Measurements from ENCODE around the gene LARGE2.
A peak's percentile ranks its signal among the peaks of the same experiment; 100 is the strongest.

LARGE2 gene

DNA sequence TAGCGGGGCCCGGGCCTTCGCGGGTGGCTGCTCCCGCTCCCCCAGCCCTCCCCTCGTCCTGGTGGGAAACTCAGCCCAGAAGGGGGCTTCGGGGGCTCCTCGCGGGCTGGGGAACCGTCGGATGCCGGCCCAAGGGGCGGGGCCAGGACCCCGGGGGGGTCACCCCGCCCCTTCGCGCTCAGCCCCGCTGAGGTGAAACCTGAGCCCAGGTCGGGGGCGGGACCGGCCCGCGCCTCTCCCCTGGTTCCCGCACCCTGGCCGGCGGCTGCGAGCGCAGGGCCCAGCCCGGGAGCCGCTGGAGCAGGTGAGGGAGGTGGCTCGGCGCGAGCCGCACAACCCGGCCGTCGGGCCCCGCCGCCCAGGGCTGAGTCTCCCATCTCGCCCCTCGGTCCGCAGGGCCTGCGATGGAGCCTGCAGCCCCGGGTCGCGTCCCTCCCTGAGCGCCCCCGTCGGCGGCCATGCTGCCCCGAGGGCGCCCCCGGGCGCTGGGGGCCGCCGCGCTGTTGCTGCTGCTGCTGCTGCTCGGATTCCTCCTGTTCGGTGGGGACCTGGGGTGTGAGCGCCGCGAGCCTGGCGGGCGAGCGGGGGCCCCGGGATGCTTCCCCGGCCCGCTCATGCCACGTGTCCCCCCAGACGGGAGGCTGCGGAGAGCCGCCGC lies at the start of gene LARGE2:
Gene LARGE2 (plus strand): TSS at position 232 of the 658 bp plus-strand sequence. CDS start 227 bp downstream, at position 459.
- no peak for DNase-seq

DNA sequence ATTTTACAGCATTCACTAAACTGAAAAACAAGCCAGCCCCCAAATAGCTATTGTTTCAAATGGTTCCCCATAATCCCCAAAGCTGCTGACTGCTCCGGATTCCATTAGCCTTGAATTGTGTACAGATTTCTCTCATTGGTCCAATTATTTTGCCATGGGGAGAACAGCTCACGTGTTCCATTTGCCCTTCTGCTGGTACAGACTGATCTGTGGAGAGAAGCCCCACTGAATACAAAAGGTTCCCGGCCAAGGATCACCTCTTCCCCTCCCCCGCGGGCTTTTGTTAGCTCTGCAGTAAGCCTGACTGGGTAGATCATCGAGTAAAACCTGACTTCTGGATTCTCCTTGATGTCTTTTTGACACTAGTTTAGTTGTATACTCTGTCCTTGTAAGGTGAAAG lies 46.1 kb upstream of the LARGE2 start:
- no peak for DNase-seq

DNA sequence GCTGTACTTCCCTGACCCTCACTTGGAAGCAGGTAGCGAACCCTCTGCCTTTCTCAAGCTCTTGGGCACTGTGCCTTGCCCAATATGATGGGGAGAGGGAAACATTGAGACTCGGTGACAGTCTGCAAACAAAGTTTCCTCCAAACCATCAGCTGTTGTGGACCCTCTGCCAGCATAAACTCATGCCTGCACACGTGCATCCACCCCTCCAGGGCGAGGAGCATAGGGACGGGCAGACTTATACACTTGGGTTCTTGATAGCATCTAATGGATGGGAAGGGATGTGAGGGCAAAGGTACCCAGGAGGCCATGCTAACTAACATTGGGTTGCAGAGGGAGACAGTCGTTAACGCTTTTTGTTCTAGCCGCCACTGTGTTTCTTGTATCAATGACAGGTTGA lies 45.2 kb upstream of the LARGE2 start:
- DNase-seq: no peak

DNA sequence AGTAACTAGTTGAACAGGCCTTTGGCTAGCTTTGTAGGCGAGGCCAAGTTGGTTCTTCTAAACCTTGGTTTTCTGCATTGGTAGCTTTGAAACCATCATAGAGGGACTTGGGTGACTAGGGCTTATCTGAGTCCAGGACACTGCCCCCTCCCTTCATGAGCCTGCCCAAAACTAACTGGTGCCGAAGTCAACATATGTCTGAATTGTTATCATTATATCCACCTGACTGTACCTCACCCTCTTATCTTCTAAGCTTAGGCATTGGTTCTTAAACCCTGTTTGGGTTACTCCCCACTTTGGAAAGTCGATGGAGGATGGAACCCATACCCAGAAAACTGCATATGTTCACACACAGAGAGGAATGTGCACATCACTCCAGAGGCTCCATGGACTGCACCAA lies 44.6 kb upstream of the LARGE2 start:
- DNase-seq: no peak

DNA sequence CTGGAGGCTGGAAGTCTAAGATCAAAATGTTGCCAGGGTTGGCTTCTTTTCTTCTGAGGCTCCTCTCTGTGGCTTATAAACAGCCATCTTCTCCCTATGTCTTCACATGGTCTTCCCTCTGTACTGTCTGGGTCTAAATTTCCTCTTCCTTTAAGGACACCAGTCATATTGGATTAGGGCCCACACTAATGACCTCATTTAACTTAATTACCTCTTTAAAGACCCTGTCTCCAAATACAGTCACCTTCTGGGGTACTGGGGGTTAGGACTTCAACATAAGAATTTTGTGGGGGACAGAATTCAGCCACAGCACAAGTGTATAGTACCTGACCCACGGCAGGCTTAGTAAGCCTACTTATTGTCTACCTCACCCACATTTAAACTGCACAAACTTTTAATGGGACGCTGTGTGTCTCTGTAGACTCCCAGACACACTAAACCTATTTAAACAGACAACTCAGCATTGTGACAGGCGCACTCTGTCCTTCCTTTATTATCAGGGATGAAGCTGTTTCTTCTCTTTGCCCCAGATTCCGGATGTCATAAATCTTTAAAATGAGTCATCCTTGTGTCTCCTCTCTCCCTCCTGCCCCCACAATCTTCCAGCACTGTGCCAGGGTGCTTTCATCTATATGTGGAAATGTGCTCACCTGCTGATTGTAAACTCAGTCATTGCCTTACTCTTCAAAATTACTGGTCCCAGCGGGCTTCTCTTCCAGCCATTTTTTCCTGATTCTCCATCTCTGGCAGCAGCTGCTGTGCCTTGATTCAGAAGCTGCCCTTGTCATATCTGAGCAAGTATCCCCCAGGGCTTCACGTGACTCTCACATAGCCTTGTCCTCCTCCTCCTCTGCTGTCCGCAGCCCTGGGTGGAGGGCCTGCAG lies 42.4 kb upstream of the LARGE2 start:
- DNase-seq: no peak

DNA sequence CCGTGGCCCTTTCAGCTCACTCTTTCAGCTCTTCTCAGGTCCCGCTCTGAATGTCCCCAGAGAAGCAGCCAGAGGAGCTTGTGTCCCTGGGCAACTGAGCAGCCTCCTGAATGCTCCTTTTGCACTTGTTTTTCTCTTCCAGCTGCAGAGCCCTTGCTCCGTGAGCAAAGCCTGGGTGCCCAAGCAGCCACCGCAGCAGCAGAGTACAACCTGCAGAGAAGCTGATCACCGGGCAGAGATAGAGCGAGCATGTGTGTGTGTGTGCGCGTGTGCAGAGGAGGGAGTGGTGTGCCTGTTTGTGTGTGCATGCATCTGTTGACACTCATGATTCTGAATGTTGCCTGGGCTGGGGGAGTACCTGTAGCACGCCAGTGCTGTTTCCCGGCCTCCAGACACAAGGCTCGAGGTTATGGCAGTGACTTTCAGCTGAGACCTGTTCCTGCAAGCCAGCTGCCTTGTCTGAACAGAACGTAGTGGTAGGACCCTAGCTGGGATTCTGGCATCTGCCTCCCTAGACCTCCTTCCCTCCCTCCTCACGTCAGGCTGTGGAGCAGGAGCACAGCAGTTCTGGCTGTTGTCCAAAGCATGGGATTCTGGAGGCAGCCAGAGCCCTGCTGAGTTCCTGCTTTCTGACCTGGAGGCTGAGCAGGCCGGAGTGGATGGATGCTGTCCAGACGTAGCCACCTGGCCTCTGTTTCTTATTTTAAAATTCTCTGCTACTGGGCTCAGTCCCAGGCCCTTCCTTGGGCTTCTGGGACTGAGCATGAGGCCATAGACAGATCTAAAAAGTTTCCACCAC lies 41.5 kb upstream of the LARGE2 start:
- DNase-seq: peak; percentile 53

DNA sequence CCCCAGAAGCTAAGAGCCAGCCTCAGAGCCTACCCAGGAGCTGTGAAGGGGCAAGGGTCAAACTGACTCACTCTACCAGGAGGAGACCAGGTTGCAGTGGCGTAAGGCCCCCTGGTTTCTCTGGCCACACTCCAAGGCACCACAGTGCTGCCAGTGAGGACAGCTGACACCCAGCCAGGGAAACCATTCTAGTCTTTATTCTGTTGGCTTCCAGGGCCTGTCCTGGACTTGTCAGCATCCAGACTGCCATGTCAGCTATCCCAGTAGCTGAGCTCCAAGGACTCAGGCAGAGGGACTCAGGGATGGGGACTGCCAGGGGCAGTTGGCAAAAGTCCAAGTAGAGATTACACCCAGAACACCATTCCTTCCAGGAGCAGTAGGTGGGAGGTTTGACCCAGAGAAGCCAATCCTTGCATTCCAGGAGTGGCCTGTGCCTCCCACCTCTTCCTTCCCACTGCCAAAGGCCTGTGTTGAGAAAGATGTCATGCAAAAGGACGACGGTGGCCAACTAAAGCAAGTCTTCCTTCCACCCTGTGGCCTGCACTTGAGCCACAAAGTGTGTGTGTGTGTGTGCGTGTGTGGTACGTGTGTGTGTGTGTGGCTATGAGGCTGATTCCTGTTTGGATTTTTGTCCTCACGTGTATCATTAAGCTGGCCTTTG lies 40.6 kb upstream of the LARGE2 start:
- DNase-seq: no peak

DNA sequence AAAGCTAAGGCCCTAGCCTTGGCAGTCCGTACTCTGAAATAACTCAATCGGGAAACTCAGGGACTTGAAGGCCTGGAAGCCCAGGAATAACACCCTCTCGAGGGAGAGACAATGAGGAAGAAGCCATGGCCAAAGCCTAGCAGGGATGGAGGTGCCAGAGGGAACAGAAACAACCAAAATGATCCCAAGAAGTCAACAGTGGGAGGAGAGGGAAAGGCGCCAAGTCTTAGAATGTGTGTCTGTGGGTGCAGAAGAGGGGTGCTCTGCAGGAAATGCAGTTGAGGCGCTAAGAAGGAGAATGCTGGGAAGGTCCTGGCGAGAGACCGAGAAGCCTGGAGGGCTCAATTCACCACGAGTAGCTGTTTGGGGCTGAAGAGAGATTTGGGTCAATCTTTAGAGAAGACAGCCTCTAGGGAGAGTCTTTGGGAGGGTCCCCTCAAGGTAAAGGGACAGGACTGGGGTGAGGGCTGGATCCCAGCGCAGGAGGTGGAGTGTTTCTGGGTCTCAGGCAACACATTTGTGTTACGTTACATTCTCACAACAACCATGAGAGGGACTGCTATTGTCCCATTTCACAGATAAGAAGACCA lies 37.8 kb upstream of the LARGE2 start:
- no peak for DNase-seq

DNA sequence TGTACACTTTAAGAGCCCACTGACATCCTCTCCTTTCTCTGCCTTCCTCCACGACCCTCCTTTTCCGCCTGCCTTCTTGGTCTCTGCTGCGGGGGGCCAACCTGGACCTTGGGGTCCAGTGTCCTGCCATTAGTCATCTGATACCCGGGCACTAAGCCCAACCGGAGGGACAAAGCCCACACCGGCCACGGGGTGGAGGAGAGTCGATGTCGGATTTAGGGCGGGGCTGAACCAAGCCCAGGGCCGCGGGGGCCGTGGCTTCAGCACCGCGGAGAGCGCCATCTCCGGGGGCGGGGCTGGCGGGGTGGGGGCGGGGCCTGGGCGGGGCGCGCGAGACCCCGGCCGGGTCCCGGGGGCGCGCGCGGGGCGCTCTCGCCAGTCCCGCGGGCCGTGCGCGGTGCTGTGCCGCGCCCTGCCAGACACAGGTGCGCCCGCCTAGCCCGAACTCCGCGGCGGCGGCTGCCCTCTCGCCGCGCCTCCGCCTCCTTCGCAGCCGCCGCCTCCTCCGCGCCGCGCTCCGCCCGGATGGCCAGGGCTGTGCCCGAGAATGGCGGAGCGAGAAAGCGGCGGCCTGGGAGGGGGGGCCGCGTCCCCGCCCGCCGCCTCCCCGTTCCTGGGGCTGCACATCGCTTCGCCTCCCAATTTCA lies 37.1 kb upstream of the LARGE2 start, which contains the start of gene MAPK8IP1:
Gene MAPK8IP1 (plus strand): TSS at position 378 of the 647 bp plus-strand sequence. CDS start 170 bp downstream, at position 548.
- DNase-seq: no peak

DNA sequence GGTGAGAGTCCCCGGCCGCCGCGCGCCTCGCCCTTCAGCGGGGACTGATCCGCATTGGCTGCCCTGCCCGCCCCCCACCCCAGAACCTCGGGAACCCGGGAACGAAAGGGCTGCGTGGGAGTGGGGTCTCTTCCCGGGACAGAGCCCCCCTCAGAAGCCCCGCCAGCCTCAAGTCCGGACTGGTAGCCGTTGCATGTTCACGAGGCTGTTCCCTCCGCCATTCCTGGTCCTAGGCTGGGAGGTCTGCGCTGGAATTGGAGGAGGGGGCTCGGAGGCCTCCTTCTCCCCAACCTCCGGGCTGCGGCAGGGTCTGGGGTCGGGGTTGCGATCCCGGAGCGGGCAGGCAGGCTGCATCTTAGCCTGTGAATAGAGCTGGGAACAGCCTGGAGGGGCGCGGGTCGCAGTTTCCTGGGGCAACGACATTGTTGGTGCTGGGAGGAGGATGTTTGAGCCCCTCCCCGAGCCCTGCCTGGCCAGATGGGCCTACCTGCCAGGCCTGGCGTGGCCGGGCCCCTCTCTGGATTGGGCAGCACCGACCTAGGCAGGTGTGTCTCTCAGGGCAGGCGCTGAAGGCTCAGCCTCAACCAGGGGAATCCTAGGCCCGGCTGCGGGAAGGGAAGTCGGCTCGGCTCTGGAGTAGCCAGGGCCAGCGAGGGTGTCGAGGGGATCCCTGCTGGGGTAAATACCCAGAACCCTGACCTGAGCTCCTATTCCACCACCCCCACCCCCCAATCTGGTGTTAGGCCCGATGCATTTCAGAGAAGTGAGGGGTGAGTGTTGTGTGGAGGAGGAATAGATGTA lies 36.3 kb upstream of the LARGE2 start:
- no peak for DNase-seq

DNA sequence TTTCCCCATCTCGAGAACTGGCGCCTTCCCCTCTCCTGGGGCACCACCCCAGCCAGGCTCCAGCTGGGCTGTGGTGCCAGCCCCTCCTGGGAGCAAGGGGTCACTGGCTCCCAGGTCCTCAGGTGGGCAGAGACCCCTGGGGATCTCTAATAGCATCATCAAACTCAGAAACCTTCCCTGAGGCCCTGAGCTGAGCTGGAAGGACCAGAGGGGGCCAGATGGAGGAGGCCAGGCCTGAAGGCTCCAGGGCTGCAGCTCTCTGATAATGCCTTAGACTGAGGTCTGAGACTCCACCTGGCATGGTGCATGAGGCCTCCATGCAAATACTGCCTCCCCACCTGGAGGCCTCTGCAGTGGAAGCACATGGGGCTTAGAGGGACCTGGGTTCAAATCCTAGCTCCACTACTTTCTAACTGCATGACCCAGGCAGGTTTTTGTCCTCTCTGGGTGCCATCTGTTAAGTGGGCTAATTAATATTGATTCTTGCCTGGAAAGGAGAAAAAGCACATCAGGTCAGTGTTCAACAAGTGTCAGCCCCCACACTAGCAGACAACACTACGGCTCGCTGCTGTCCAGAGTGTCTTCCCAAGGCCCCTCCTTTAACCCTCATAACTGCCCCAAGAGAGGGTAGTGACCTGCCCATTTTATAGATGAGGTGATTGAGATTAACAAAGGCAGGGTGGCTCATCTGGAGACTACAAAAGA lies 35.5 kb upstream of the LARGE2 start:
- DNase-seq: no peak

DNA sequence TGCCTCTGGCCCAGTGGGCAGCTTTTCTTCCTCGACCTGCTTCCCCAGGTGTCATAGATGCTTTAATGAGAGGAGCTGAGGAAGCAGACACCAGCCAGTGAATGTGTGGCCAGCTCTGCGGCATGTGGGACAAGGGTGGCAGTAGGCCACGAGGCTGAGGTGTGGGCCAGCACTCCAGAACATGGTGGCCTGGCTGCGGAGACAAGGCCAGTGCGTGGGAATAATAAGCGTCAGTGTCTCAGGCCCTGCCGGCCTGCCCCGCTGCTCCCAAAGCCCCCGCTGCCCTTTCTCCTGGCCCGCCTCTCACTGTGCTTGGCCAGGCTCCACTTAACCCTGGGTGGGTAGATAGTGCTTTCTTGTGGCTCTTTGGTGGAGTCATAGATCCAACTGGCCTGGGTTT lies 34.9 kb upstream of the LARGE2 start:
- no peak for DNase-seq

DNA sequence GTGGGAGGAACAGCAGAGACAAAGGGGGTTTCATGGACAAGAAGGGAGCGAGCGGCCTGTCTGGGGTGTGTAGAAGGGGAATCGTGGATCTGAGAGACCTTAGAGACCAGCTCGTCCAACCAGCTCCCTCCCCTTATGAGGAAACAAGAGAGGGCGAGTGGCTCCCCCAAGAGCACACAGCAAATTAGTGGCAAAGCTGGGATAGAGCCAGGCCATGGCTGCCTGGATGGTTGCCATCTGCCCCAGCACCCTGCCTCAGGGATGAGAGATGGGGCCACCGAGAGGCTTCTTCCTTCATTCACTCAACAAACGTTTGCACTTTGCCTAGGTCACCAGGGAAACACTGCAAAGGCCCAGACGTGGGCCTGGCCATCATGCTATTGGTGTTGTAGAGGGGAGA lies 32.9 kb upstream of the LARGE2 start:
- no peak for DNase-seq

DNA sequence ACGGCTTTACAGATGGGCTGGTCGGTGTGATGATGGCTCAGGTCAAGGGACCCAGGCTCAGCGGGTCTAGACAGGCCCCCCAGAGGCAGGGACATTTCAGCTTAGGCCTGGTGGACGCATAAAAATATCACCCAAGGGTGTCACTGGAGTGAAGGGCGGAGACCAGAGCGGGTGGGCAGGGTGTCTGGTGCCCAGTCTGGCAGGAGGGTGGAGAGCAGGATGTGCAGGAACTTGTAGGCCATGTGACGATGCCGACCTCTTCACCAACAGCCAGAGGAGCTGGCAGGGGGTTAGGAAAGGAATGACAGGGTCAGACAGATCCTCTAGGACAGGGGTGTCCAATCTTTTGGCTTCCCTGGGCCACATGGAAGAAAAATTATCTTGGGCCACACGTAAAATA lies 32.5 kb upstream of the LARGE2 start:
- DNase-seq: no peak

DNA sequence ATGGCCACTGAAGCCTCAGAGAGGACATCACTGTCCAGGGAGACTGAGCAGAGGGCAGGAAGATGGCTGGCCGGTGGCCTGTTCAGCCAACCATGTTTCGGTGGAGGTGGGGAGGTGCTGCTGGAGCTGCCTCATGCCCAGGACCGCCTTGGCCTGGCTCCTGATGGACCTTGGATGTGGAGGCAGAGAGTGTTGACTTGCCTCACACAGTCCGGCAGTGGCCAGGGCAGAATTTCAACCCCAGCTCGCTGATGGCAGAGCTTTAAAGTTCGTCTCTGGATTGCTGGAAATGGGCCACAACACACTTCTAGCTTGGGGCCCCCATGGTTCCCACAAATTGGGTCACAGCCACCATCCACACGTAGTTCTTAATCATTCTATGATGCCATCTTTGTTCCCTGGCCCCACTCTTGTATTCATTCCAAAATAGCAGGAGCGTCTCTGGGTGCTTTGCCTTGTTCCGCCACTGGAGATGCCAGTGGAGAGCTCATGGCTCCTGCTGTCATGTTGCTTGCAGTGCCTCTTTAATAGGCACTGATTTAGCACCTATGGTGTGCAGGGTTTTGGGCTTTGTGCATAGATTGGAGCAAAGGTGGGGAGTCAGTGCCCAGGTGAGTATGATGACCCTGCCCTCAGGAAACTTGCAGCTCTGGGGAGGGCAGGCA lies 31.4 kb upstream of the LARGE2 start:
- DNase-seq: no peak

DNA sequence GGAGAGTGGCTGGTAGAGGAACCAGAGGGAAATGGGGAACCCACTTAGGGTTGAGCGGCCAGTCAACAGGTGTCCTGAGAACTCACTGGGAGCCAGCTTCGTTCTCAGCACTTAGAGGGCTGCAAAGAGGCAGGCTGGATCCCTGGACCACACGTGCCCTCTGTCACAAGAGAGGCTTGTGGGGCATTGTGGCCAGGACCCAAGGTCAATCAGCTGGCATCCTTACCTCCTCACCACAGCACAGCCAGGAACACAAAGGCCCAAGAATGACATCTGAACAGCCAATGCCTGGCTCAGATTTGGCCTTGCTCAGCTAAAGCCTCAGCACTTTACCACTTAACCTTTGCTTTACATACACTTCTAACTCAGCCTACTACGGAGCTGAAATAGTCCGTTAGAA lies 29.6 kb upstream of the LARGE2 start:
- DNase-seq: no peak

DNA sequence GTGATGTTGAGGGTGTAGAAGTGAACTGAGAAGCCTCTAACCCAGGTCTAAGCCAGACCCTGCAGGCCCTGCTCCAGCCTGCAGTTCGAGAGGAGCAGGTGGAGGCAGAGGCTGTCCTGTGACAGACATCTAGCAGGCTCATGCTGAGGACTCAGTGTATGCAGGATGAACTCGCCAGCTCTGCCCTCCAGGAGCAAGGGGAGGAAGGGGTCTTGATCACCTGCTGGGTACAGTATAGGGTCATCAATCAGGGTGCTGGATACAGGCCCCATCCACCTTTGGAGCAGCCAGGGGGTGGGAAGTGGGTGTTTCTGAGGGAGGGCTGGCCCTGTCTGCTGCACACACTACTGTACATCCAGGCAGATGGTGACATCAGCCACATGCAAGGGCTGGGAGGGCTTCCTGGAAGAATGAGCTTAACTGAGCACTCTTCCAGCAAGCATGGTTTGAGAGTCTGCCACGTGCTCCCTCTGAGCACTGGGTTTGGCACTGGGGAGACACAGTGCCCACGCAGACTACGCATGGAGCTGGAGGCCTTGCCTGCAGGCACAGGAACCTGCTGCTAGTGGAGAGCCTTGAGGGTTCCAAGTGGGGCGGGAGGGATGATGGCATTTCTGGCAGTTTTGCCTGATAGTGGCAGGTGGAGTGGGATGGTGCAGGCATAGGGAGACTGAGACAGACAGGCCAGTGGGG lies 27.8 kb upstream of the LARGE2 start:
- DNase-seq: no peak

DNA sequence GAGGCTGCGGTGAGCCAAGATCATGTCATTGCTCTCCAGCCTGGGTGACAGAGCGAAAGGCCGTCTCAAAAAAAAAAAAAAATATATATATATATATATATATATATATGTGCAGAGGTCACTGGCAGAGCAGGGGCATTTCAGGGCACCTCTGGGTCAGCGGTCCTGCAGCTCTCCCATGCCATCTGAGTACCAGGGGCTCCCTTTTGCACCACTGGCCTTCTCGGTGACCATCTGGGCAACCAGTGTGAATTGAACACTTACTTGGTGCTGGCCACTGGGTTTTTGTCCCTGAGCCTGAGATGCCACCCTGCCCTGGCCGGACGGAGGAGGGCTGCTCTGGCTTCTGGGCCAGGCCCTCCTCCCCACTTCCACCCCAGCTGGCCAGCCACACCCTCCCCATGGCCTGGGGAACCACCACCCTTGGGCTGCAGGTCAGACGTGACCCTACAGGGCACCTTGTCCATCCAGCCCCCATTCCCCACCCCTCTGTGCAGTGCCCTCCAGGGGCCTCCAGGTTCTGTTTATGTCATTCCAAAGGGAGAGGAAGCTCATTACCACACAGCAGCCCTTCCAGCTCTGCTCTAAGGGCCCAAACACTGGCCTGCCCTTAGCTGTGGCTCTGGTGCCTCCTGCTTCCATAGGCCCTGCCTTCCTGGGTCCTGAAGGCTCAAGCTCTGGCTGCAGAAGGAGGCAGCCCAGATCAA lies 26.8 kb upstream of the LARGE2 start:
- no peak for DNase-seq

Measured in DMS 273 treated with DMSO at 0.1 percent for 48 hours (cell line).